H1 (cell line): ENCODE measurements around the gene TOB2. TPM values are rescaled to one million over a fixed set of nuclear protein-coding genes. Genes with fewer than 3 reads are reported as not detected.

Experiments
- CTCF ChIA-PET: fragments of 300-600 bp; sonication (Branson Sonifier 250); formaldehyde crosslinking; loops from one replicate; lab custom pipeline; 2021; ENCODE audit not compliant: partially characterized antibody; lab: Charles Lee
- POLR2A ChIA-PET: fragments of 300-600 bp; sonication (Branson Sonifier 250); formaldehyde crosslinking; loops from one replicate; lab custom pipeline; 2021; ENCODE audit warnings: inconsistent platforms; ENCODE audit not compliant: partially characterized antibody; lab: Charles Lee
- DNase-seq, 2 experiments: peaks; one replicate each; pipeline versions ENCODE4 v3.0.0 to v3.0.0-alpha.2; 2010 to 2022; ENCODE audit warnings: low spot score in 2 of 2, low read depth in 1 of 2, mixed read lengths in 1 of 2
- FAIRE-seq: peaks from 2 replicates; lab custom pipeline; 2011; peaks lifted over from hg19 to GRCh38; lab: Jason Lieb, UNC
- H2AFZ ChIP-seq: 2 replicates; pipeline ENCODE4 v1.8.1; 2012; ENCODE audit warnings: low read length, inconsistent platforms
- H2AK5ac ChIP-seq: 2 replicates; pipeline ENCODE4 v1.6.1; 2013; ENCODE audit warnings: low read depth, low read length
- H2BK120ac ChIP-seq: replicated peaks from 2 replicates; pipeline ENCODE3; 2013; ENCODE audit warnings: low read depth, low read length, inconsistent platforms
- H2BK12ac ChIP-seq: 2 replicates; pipeline ENCODE4 v1.6.1; 2013; ENCODE audit warnings: low read depth, low read length
- H2BK15ac ChIP-seq: 2 replicates; pipeline ENCODE4 v1.6.1; 2013; ENCODE audit warnings: low read length
- H2BK20ac ChIP-seq: 2 replicates; pipeline ENCODE4 v1.6.1; 2013; ENCODE audit warnings: low read length
- H2BK5ac ChIP-seq: 2 replicates; pipeline ENCODE4 v1.6.1; 2013; ENCODE audit warnings: low read depth, low read length
- H3K14ac ChIP-seq: 2 replicates; pipeline ENCODE4 v1.6.1; 2013; ENCODE audit warnings: inconsistent platforms; ENCODE audit not compliant: insufficient read length
- H3K18ac ChIP-seq: 2 replicates; pipeline ENCODE4 v1.6.1; 2013; ENCODE audit warnings: low read length; ENCODE audit errors: extremely low read depth
- H3K23ac ChIP-seq: 2 replicates; pipeline ENCODE4 v1.6.1; 2013; ENCODE audit warnings: inconsistent platforms; ENCODE audit not compliant: insufficient read length
- H3K23me2 ChIP-seq: 2 replicates; pipeline ENCODE4 v1.6.1; 2013; ENCODE audit warnings: low read depth, low read length
- H3K27ac ChIP-seq: 2 replicates; pipeline ENCODE4 v1.6.1; 2011; ENCODE audit warnings: low read depth, low read length, inconsistent platforms
- H3K27me3 ChIP-seq, 4 experiments: replicated peaks in 1 of 4; 1 replicate in 1 of 4; 2 replicates in 3 of 4; pipeline versions ENCODE4 v1.6.1 to v1.8.1; 2011 to 2013; ENCODE audit warnings: low read length in 3 of 4, mild to moderate bottlenecking in 3 of 4, inconsistent platforms in 2 of 4, mixed read lengths in 2 of 4, moderate library complexity in 1 of 4; ENCODE audit not compliant: control insufficient read depth in 3 of 4, insufficient read depth in 3 of 4; ENCODE audit errors: extremely low read depth in 1 of 4
- H3K36me3 ChIP-seq, 4 experiments: 2 replicates each; pipeline versions ENCODE4 v1.6.1 to v1.8.1; 2011 to 2013; ENCODE audit warnings: mild to moderate bottlenecking in 4 of 4, low read length in 3 of 4, moderate library complexity in 2 of 4, control low read depth in 1 of 4, inconsistent platforms in 1 of 4; ENCODE audit not compliant: insufficient read depth in 4 of 4, control insufficient read depth in 2 of 4
- H3K4ac ChIP-seq: replicated peaks from 2 replicates; pipeline ENCODE3; 2013; ENCODE audit warnings: low read length, low read depth, mixed read lengths, inconsistent platforms; ENCODE audit not compliant: insufficient read length
- H3K4me1 ChIP-seq, 4 experiments: replicated peaks in 1 of 4; 1 replicate in 1 of 4; 2 replicates in 3 of 4; pipeline versions ENCODE4 v1.6.1 to v1.8.1; 2011 to 2013; ENCODE audit warnings: low read length in 3 of 4, inconsistent platforms in 2 of 4, mixed read lengths in 1 of 4; ENCODE audit not compliant: insufficient read depth in 4 of 4, control insufficient read depth in 3 of 4
- H3K4me2 ChIP-seq, 2 experiments: 2 replicates each; pipeline versions ENCODE4 v1.6.1 to v1.8.1; 2011 to 2013; ENCODE audit warnings: low read depth in 2 of 2, low read length in 2 of 2, control low read depth in 1 of 2, inconsistent platforms in 1 of 2, mild to moderate bottlenecking in 1 of 2; ENCODE audit not compliant: insufficient read depth in 1 of 2
- H3K4me3 ChIP-seq, 4 experiments: fragments of 200-600, 300-600 bp in 1 of 4; sonication (generic), shearing (Covaris generic), sonication (Bioruptor Twin) in 1 of 4; 2 replicates each; pipeline versions ENCODE4 v1.5.1 to v1.8.1; 2011 to 2016; ENCODE audit warnings: low read length in 4 of 4, low read depth in 3 of 4, control low read depth in 2 of 4, inconsistent platforms in 2 of 4, mild to moderate bottlenecking in 2 of 4, mixed read lengths in 1 of 4, moderate library complexity in 1 of 4; ENCODE audit not compliant: insufficient read depth in 2 of 4; ENCODE audit errors: extremely low read depth in 1 of 4
- H3K56ac ChIP-seq: replicated peaks from 2 replicates; pipeline ENCODE3; 2013; ENCODE audit warnings: low read depth, mild to moderate bottlenecking, mixed read lengths, low read length, inconsistent platforms; ENCODE audit not compliant: insufficient read length
- H3K79me1 ChIP-seq: 2 replicates; pipeline ENCODE4 v1.6.1; 2013; ENCODE audit warnings: low read depth, low read length, control low read depth
- H3K79me2 ChIP-seq, 2 experiments: 2 replicates each; pipeline versions ENCODE4 v1.6.1 to v1.8.1; 2012 to 2013; ENCODE audit warnings: low read length in 2 of 2, mild to moderate bottlenecking in 2 of 2, inconsistent platforms in 1 of 2; ENCODE audit not compliant: insufficient read depth in 2 of 2, control insufficient read depth in 1 of 2
- H3K9ac ChIP-seq, 4 experiments: replicated peaks in 1 of 4; 1 replicate in 1 of 4; 2 replicates in 3 of 4; pipeline versions ENCODE4 v1.6.1 to v1.8.1; 2011 to 2013; ENCODE audit warnings: low read depth in 3 of 4, low read length in 3 of 4, control low read depth in 2 of 4, mild to moderate bottlenecking in 2 of 4, moderate library complexity in 2 of 4, inconsistent platforms in 1 of 4; ENCODE audit errors: extremely low read depth in 1 of 4
- H3K9me3 ChIP-seq, 2 experiments: 2 replicates each; pipeline versions ENCODE4 v1.6.1 to v1.8.1; 2012 to 2013; ENCODE audit warnings: mild to moderate bottlenecking in 2 of 2, moderate library complexity in 2 of 2, control low read depth in 1 of 2, inconsistent platforms in 1 of 2, low read depth in 1 of 2, low read length in 1 of 2, mixed read lengths in 1 of 2; ENCODE audit not compliant: insufficient read depth in 2 of 2
- H4K20me1 ChIP-seq, 2 experiments: replicated peaks in 1 of 2; 2 replicates each; pipeline versions ENCODE3 to v1.8.1; 2011 to 2013; ENCODE audit warnings: inconsistent platforms in 2 of 2, low read length in 2 of 2, mild to moderate bottlenecking in 1 of 2; ENCODE audit not compliant: insufficient read depth in 2 of 2, control insufficient read depth in 1 of 2
- H4K5ac ChIP-seq: 2 replicates; pipeline ENCODE4 v1.6.1; 2013; ENCODE audit warnings: low read length, low read depth, mixed read lengths, inconsistent platforms; ENCODE audit not compliant: insufficient read length
- H4K8ac ChIP-seq: 2 replicates; pipeline ENCODE4 v1.8.0; 2013; ENCODE audit warnings: mild to moderate bottlenecking, moderate library complexity, low read length, inconsistent platforms; ENCODE audit not compliant: insufficient read depth; ENCODE audit errors: extremely low read depth
- H4K91ac ChIP-seq: replicated peaks from 2 replicates; pipeline ENCODE3; 2013; ENCODE audit warnings: low read length, mixed read lengths, inconsistent platforms; ENCODE audit not compliant: insufficient read length
- CBX8 ChIP-seq: fragments of 300-800, 300-1000 bp; sonication (generic); IDR thresholded peaks from 2 replicates; pipeline ENCODE4 v1.7.1; 2016; ENCODE audit warnings: low read depth, low read length, borderline replicate concordance
- CHD1 ChIP-seq: IDR thresholded peaks from 2 replicates; pipeline ENCODE4 v1.6.1; 2012; ENCODE audit warnings: low read depth, low read length, improper control_type of control experiment
- KDM4A ChIP-seq: IDR thresholded peaks from one replicate; pipeline ENCODE4 v1.7.1; 2012; ENCODE audit warnings: low read depth, mild to moderate bottlenecking, moderate library complexity, low read length, inconsistent platforms; ENCODE audit not compliant: severe bottlenecking
- SP1 ChIP-seq: IDR thresholded peaks from 2 replicates; pipeline ENCODE4 v1.6.1; 2011; ENCODE audit warnings: low read depth, low read length
- SRF ChIP-seq: IDR thresholded peaks from 2 replicates; pipeline ENCODE4 v1.6.1; 2011; ENCODE audit warnings: mild to moderate bottlenecking, low read depth, low read length, moderate library complexity
- WGBS, 2 experiments: shearing (Covaris generic) in 1 of 2; methylation state at CpG; one replicate each; pipeline versions ENCODE4 v1.1.6 to v1.1.7; 2013 to 2015; ENCODE audit warnings: low lambda C conversion rate in 2 of 2, mixed read lengths in 2 of 2, inconsistent platforms in 1 of 2, low coverage in 1 of 2, missing lambda C conversion rate in 1 of 2; ENCODE audit not compliant: insufficient replicate concordance in 2 of 2, insufficient coverage in 1 of 2, insufficient read length in 1 of 2; ENCODE audit errors: extremely low coverage in 1 of 2, missing lambda C conversion rate in 1 of 2; 5-methylcytosine and 5-hydroxymethylcytosine counted together
- polyA plus RNA-seq, 7 experiments: library from polyadenylated mRNA; depleted of rRNA in 3 of 7; stranded (reverse) in 5 of 7; unstranded in 2 of 7; fragments of >200 nt in 5 of 7; fragments of 200-250 nt in 2 of 7; gene quantifications; 1 replicate in 5 of 7; 2 replicates in 1 of 7; 4 replicates in 1 of 7; pipeline versions ENCODE4 v1.2.1 to v1.2.3, GENCODE V29; 2011 to 2013; ENCODE audit warnings: missing spikeins in 2 of 7, mixed read lengths in 2 of 7
- total RNA-seq: library from RNA; stranded (reverse); fragmentation: NEBNext Ultra II Directional; extraction: Animal tissue kit (Norgen Biotek cat#: 25700); gene quantifications from 2 replicates; pipeline ENCODE4 v1.2.1, GENCODE V29; 2021
- TF ChIP-seq, protein P1 (sequence below): IDR thresholded peaks from 2 replicates; pipeline ENCODE4 v1.6.1; 2011; ENCODE audit warnings: low read length, improper control_type of control experiment

Gene TOB2
- total and polyA plus RNA-seq, 2 of the 8 experiments (the other 6 are each of a cell fraction or from before 2014, with no cell fraction given), result 27.0 to 54.1 TPM

DNA sequence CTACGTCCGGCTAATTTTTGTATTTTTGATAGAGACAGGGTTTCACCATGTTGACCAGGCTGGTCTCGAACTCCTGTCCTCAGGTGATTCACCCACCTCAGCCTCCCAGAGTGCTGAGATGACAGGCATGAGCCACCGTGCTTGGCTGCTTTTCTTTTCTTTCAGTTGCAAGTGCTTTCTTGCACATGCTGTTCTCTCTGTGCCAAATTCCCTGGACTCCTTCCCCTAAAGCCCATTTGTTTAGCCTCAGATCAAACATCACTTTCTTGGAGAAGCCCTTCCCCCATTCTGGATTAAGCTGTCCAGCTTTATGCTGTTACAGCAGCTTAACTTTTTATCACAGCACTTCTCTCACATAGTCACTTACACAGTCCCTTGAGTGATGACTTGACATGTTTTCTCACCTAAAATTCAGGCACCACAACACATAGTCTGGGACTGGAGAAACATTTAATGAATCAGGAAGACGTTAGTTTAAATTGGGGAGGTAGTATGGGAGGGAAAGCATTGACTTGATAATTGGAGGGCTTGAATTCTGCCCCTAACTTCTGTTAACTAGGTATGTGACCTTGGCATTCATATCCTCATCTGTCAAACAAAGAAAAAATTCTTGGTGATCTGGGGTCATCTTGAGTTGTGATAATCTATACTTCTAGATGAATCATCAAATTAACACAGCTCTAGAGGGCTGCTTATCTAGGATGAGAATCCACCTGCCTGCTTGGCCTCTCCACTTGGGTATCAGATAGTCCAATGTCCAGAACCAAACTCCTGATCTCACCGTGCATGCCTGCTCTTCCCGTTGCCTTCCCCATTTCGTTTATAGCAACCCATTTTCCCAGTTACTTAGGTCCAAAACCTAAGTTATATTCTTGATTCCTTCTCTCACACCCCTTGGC is 40.7 kb upstream of the TOB2 start:
- Histone ChIP-seq H2AFZ (no peak overlapping the region), H2BK20ac (no peak overlapping the region), H2AK5ac (no peak overlapping the region), H3K79me1 (peaks cover 13% of the 10 kb centered on the region), H3K27ac (no peak overlapping the region), H4K91ac (no peak overlapping the region), H2BK5ac (no peak overlapping the region; the same call in 1 of the 2 replicates), H4K5ac (no peak overlapping the region), H3K4ac (no peak overlapping the region), H3K36me3 (no peaks in the 10 kb centered on the region; a peak in 1 of 8 replicates), H2BK120ac (no peak overlapping the region), H3K4me2 (peak overlapping the region in 1 of 2 experiments; percentile 50; a peak in 1 of 4 replicates), H4K20me1 (peaks cover 2 to 8% of the 10 kb centered on the region in 2 experiments), H4K8ac (no peak overlapping the region), H3K23ac (no peak overlapping the region), H2BK12ac (peak overlapping the region; percentile 50; the same call in 1 of the 2 replicates), H3K14ac (no peak overlapping the region), H3K4me3 (no peak overlapping the region), H3K9me3 (no peaks in the 10 kb centered on the region), H3K4me1 (peaks cover 8 to 29% (median 21%) of the 10 kb centered on the region in 4 experiments), H3K79me2 (peaks cover 7 to 79% of the 10 kb centered on the region in 2 experiments), H3K27me3 (no peaks in the 10 kb centered on the region), H3K18ac (no peak overlapping the region; the same call in 1 of the 2 replicates), H2BK15ac (no peak overlapping the region), H3K9ac (no peak overlapping the region), H3K56ac (no peak overlapping the region), H3K23me2 (no peaks in the 10 kb centered on the region)
- FAIRE-seq, result no peak
- DNase-seq, result no peak
- POLR2A ChIA-PET, result interaction anchor here (0.5 to 3.5 kb wide), 11 partner anchors 9 to 89 kb away, joined by 3 to 17 read pairs (median 5); partner anchors contain the start of genes ACO2, PHF5A and TOB2
- TF ChIP-seq KDM4A (no peak), SP1 (no peak), CBX8 (no peak), SRF (no peak), CHD1 (no peak)
- TF ChIP-seq, protein P1, sequence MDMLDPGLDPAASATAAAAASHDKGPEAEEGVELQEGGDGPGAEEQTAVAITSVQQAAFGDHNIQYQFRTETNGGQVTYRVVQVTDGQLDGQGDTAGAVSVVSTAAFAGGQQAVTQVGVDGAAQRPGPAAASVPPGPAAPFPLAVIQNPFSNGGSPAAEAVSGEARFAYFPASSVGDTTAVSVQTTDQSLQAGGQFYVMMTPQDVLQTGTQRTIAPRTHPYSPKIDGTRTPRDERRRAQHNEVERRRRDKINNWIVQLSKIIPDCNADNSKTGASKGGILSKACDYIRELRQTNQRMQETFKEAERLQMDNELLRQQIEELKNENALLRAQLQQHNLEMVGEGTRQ, result no peak
- WGBS, 2 experiments, result 86% methylated on average over 8 of the region's 8 CpGs; no CpG with 5 or more reads in 1 of the 2 experiments
- CTCF ChIA-PET, result interaction anchor here (0.6 to 2.8 kb wide), 7 partner anchors 11 to 246 kb away, joined by 3 to 12 read pairs (median 4); partner anchors contain the start of genes ACO2 and CHADL
